AG04449 (cell line): ENCODE measurements around the gene ANXA2R.

Experiments used
- CTCF ChIA-PET: fragments of 350-600 bp; formaldehyde crosslinking; extraction: SDS; loops from one replicate; lab custom pipeline; 2021; ENCODE audit warnings: antibody characterized with exemption; lab: Yijun Ruan, JAX
- POLR2A ChIA-PET: fragments of 400-600, 350-600 bp; formaldehyde crosslinking; extraction: SDS; loops from one replicate; lab custom pipeline; 2020; ENCODE audit warnings: antibody characterized with exemption, inconsistent platforms; lab: Yijun Ruan, JAX
- DNase-seq: peaks from one replicate; pipeline ENCODE4 v3.0.0-alpha.2; 2010; ENCODE audit warnings: low read depth, low spot score
- H3K4me3 ChIP-seq: 2 replicates; pipeline ENCODE4 v1.5.1; 2011; ENCODE audit warnings: low read depth, mild to moderate bottlenecking, control low read depth, low read length
- TF ChIP-seq, protein P1 (sequence below): IDR thresholded peaks from one replicate; pipeline ENCODE4 v1.5.1; 2011; ENCODE audit warnings: mild to moderate bottlenecking, moderate library complexity, low read length, control low read depth, inconsistent platforms; ENCODE audit not compliant: insufficient read depth; ENCODE audit errors: missing control alignments

Gene ANXA2R

DNA sequence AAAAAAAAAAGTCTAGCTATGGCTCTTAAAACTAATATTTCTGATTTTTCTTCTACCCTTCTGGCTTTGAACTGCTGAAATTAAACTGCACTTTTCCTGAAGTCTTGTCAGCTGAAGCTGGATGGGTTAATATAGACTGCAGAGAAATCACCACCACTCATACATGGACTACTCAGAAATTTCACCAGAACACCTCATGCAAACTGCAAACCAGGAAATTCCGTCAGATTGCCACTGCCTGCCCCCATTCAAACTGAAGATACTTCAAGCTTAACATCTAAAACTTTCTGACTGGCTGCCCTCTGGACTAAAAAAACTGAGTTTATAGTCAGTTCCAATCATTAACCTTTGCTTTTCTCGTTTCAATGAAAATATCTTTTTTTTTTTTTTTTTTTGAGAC is 11.6 kb upstream of the ANXA2R start:
- CTCF ChIA-PET = interaction anchor here (1.1 to 1.3 kb wide), 2 partner anchors 140 to 142 kb away, joined by 3 to 4 read pairs; no protein-coding TSS in a partner anchor
- no peak for DNase-seq
- H3K4me3 ChIP-seq = no peak overlapping the region
- TF ChIP-seq, protein P1, sequence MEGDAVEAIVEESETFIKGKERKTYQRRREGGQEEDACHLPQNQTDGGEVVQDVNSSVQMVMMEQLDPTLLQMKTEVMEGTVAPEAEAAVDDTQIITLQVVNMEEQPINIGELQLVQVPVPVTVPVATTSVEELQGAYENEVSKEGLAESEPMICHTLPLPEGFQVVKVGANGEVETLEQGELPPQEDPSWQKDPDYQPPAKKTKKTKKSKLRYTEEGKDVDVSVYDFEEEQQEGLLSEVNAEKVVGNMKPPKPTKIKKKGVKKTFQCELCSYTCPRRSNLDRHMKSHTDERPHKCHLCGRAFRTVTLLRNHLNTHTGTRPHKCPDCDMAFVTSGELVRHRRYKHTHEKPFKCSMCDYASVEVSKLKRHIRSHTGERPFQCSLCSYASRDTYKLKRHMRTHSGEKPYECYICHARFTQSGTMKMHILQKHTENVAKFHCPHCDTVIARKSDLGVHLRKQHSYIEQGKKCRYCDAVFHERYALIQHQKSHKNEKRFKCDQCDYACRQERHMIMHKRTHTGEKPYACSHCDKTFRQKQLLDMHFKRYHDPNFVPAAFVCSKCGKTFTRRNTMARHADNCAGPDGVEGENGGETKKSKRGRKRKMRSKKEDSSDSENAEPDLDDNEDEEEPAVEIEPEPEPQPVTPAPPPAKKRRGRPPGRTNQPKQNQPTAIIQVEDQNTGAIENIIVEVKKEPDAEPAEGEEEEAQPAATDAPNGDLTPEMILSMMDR = no peak
- POLR2A ChIA-PET = no interaction called here

DNA sequence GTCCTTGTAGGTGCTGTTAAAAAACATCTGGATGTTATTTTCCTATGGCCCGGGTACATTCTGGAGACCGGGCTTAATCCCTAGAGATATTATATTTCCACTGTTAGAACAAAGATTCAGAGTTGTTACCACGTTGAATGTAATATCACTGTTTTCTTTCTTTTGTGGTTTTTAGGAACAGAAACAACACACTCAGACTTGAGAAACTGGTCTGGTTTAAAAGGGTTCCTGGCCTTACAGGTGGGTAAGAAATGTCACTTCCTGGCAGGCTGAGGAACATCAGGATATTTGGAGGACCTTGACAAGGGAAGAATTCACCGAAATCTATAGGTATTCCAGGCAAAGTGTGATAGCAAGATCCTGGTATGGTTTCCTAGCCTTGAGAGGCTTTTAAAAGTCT is 10.3 kb upstream of the ANXA2R start:
- CTCF ChIA-PET = interaction anchor here (0.7 to 1.5 kb wide), 7 partner anchors 8 to 161 kb away, joined by 3 to 6 read pairs (median 3); no protein-coding TSS in a partner anchor
- POLR2A ChIA-PET = interaction anchor here (0.6 kb wide), 1 partner anchor 22 kb away, joined by 4 read pairs; no protein-coding TSS in a partner anchor
- no peak for DNase-seq
- TF ChIP-seq, protein P1 = no peak
- H3K4me3 ChIP-seq = no peak overlapping the region

DNA sequence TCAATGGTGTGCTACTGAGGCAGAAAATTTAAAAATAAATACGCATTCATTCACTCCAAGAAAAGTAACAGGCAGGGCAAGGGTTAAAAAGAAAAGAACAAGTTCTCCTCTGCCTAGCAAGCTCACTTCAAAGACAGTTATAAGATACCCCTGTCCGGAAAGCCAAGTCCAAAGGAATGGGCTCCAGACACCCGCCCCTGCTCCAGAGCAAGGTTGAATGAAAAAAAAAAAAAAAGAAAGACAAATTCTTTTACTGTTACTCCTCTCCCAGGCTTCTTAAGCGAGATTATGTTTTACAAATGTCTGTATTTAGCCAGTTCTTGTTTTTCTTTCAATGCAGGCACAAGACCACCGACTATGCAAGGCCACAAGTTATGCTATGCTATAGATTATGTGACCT is 9.1 kb upstream of the ANXA2R start:
- no peak for DNase-seq
- ChIA-PET CTCF (interaction anchor here (0.7 to 1.5 kb wide), 8 partner anchors 9 to 160 kb away, joined by 3 to 7 read pairs (median 6); partner anchors contain the start of gene ANXA2R), POLR2A (no interaction called here)
- H3K4me3 ChIP-seq = no peak overlapping the region
- TF ChIP-seq, protein P1 = no peak

DNA sequence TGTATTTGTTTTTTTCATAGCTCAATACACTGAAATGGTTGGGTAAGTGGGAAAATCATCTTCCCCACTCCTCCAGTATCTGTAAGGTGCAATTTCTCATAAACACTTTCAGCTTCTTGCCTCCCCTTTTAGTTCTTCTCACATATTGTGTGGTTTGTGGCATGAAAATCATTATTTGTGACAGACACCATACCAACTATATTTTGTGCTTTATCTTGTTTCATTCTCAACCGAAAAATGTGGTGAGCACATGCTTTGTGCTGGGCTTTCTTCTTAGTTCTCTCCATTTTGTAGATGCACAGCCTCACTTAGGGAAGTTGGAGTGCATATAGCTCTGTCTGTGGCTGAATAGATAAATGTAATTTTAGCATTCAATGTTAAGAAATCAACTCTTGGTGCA is 6.4 kb upstream of the ANXA2R start:
- ChIA-PET POLR2A (no interaction called here), CTCF (interaction anchor here (0.9 to 4.1 kb wide), 6 partner anchors 8 to 343 kb away, joined by 3 to 22 read pairs (median 4); no protein-coding TSS in a partner anchor)
- TF ChIP-seq, protein P1 = no peak
- no peak overlapping the region for H3K4me3 ChIP-seq
- DNase-seq = no peak

DNA sequence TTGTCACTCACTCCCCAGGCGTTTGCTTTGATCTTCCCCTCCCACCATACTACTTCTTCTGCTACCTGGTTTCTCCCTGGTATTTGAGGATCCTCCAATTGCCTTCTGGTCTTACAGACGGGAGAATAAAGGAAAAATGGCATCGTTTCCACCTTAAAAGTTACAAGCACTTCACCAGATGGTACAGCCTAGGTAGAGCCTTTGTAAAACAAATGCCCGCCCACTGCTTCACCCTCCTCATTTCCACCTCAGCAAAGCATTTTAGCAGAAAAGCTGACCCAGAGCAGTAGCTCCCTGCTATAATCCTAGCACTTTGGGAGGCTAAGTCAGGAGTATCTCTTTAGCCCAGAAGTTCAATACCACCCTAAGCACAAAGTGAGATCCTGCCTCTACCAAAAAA is 5.1 kb upstream of the ANXA2R start:
- H3K4me3 ChIP-seq = no peak overlapping the region
- DNase-seq = no peak
- TF ChIP-seq, protein P1 = no peak
- POLR2A ChIA-PET = interaction anchor here (0.7 kb wide), 1 partner anchor 12 kb away, joined by 3 read pairs; no protein-coding TSS in a partner anchor
- CTCF ChIA-PET = interaction anchor here (0.7 to 4.1 kb wide), 8 partner anchors 20 to 345 kb away, joined by 3 to 22 read pairs (median 4); no protein-coding TSS in a partner anchor

DNA sequence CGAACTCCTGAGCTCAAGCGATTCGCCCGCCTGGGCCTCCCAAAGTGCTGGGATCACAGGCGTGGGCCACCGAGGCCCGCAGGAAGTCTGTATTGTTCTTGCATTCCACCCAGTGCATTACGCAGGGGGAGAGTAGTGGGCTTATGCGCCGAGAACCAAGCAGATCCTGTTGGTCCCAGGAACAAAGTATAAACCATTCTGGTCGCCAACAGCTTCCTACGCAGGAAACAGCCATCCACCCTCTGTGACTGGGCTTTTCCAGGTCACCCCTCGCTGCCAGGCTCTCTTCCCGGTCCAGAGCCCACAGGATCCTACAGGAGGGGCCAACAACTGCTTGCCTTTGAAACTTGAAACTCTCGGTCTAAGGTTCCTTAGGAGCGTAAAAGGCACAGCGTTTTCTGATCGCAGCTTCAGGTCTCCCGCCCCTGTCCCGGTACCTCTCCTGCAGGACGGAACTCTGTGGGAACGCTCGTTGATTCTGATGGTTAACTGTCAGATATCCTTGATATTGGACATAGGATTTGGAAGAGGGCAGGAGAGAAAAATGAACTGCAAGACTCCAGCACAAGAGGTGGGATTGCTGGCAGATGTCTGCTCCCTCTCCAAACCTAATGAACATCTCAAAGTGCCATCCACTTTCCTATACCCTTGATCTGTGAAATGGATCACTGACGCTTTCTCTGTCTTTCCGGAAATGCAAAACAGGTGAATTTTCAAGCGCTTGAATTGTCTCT is 4.2 kb upstream of the ANXA2R start:
- POLR2A ChIA-PET = no interaction called here
- H3K4me3 ChIP-seq = peak overlapping the region; percentile 52
- DNase-seq = no peak
- TF ChIP-seq, protein P1 = no peak
- CTCF ChIA-PET = interaction anchor here (0.6 to 8.6 kb wide), 6 partner anchors 9 to 468 kb away, joined by 3 to 127 read pairs (median 5); no protein-coding TSS in a partner anchor
